C1 segment of cervical spinal cord (tissue), 14 donors: ENCODE measurements around the gene TBKBP1.

Source experiments
- DNase-seq, 14 donors: peaks; one replicate each; lab custom pipeline; 2025; lab: John Stamatoyannopoulos, UW

TBKBP1 gene

GRCh38 chr17:47697906-47698711, 4.1 kb downstream of the TBKBP1 start:
- no peak for DNase-seq

- DNase-seq, result peak in 10 of 14 donors; percentile 4 to 66 (median 31)
Observed at GRCh38 chr17:47698749-47699535, 5.0 kb downstream of the TBKBP1 start.

- no peak for DNase-seq
Observed at GRCh38 chr17:47699536-47699840, 5.5 kb downstream of the TBKBP1 start.

GRCh38 chr17:47700471-47701449, 6.8 kb downstream of the TBKBP1 start:
- DNase-seq, result no peak

- no peak for DNase-seq
Observed at GRCh38 chr17:47701608-47702007, 7.6 kb downstream of the TBKBP1 start.

GRCh38 chr17:47702391-47702995, 8.5 kb downstream of the TBKBP1 start:
- DNase-seq, result no peak

GRCh38 chr17:47703191-47703591, 9.2 kb downstream of the TBKBP1 start:
- no peak for DNase-seq

- no peak for DNase-seq
Observed at GRCh38 chr17:47703671-47704070, 9.7 kb downstream of the TBKBP1 start.

GRCh38 chr17:47704116-47704515, 10.2 kb downstream of the TBKBP1 start:
- DNase-seq, result no peak

- DNase-seq, result peak in 1 of 14 donors; percentile 26
Observed at GRCh38 chr17:47704736-47705135, 10.8 kb downstream of the TBKBP1 start.

- no peak for DNase-seq
Observed at GRCh38 chr17:47705536-47706530, 11.9 kb downstream of the TBKBP1 start.

- peak in 9 of 14 donors; percentile 13 to 53 (median 23) for DNase-seq
Observed at GRCh38 chr17:47707056-47707804, 13.3 kb downstream of the TBKBP1 start.

GRCh38 chr17:47707884-47708283, 13.9 kb downstream of the TBKBP1 start:
- no peak for DNase-seq

GRCh38 chr17:47708312-47708863, 14.4 kb downstream of the TBKBP1 start:
- peak in 1 of 14 donors; percentile 28 for DNase-seq

GRCh38 chr17:47708864-47709541, 15.0 kb downstream of the TBKBP1 start:
- DNase-seq, result peak in 4 of 14 donors; percentile 5 to 43 (median 18)

- DNase-seq, result no peak
Observed at GRCh38 chr17:47709594-47709993, 15.6 kb downstream of the TBKBP1 start.

GRCh38 chr17:47711366-47712099, 17.6 kb downstream of the TBKBP1 start:
- no peak for DNase-seq
